Left kidney (tissue), 8 donors: ENCODE data around the gene SLC49A3. TPM values are rescaled to one million over a fixed set of nuclear protein-coding genes. Genes with fewer than 3 reads are reported as not detected.
"Not testable (repeated sequence)": the region's sequence is repeated elsewhere in the genome, so short reads cannot be mapped to it uniquely, and the experiment has no call there.

Source experiments
- DNase-seq: peaks from one replicate; pipeline ENCODE4 v3.0.0-alpha.2; 2013
- long read RNA-seq, 8 donors: transcript quantifications; one replicate each; lab custom pipeline, GENCODE V29; 2026
- polyA plus RNA-seq: library from polyadenylated mRNA; unstranded; fragments of 120-200 nt; gene quantifications from one replicate; pipeline ENCODE4 v1.2.1, GENCODE V29; 2013; ENCODE audit not compliant: insufficient read length

The SLC49A3 gene
- 3.7 TPM for polyA plus RNA-seq
- long read RNA-seq, donor 1: 0 reads
- long read RNA-seq, donor 2: 0 reads
- long read RNA-seq, donor 3: 0 reads
- long read RNA-seq, donor 4: 0 reads
- long read RNA-seq, donor 5: 0 reads
- long read RNA-seq, donor 6, partial matches to known transcripts: 0 of 1 reads
- long read RNA-seq, donor 6, other reads (novel, unspliced or antisense): 0 of 1 reads
- long read RNA-seq, donor 7, partial matches to known transcripts: 0 of 2 reads
- long read RNA-seq, donor 7, other reads (novel, unspliced or antisense): 0 of 2 reads
- long read RNA-seq, donor 8: 0 reads

GRCh38 chr4:688854-689681, at the start of gene SLC49A3:
TSS of gene SLC49A3 (minus strand) at chr4:689151. CDS start at chr4:689127, 24 bp downstream.
- no peak for DNase-seq

DNA sequence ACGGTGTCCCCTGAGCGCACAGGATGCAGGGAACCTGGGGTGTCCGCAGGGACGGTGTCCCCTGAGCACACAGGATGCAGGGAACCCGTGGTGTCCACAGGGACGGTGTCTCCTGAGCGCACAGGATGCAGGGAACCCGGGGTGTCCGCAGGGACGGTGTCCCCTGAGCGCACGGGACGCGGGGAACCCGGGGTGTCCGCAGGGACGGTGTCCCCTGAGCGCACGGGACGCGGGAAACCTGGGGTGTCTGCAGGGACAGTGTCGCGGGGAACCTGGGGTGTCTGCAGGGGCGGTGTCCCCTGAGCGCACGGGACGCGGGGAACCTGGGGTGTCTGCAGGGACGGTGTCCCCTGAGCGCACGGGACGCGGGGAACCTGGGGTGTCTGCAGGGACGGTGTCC, 47.6 kb upstream of the SLC49A3 start:
- not testable (repeated sequence) for DNase-seq

GRCh38 chr4:735583-735982, 46.6 kb upstream of the SLC49A3 start:
- DNase-seq: no peak

DNA sequence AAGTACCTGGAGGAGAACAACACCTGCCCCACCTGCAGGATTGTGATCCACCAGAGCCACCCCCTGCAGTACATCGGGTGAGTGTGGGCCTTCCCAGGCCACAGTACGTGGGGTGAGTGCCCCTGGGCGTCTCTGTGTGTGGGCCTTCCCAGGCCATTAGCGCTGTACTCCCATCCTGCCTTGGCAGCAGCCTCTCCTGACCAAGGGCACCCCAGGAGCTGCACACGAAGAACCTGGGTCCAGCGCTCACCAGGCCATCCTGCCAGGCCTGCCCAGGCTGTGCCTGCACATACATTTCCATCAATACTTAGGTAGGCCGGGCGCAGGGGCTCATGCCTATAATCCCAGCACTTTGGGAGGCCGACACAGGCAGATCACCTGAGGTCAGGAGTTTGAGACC, 46.0 kb upstream of the SLC49A3 start:
- DNase-seq: no peak

DNA sequence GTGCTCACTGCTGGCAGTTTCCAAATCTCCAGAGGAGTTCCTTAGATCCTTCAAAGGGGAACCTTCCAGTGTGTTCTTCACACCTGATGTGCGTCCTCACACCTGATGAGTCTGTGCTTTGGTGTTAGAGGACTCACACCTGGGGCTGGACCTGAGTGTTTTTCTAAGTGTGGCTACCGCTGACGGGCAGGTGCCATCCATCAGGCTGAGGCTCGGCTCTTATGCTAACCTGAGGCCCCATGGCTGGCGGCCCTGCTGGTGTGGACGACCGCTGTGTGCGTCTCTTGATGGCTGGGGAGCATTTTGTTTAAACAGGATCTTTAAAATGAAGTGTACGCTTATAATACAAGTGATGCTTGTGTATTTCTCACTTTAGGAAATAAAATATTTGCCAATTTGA, 45.1 kb upstream of the SLC49A3 start:
- no peak for DNase-seq

DNA sequence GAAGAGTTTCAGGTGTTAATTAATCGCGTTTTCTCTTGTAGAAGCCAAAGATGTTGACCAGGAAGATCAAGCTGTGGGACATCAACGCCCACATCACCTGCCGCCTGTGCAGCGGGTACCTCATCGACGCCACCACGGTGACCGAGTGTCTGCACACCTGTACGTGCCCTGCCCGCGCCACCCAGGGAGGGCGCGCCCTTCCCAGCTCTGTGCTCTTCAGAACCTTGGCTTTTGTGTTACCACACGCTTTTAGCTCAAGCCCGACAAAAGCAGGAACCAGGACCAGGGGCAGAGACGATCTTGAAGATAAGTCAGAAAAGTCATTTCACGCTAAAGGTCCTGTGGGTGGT, 44.7 kb upstream of the SLC49A3 start:
- DNase-seq: no peak

DNA sequence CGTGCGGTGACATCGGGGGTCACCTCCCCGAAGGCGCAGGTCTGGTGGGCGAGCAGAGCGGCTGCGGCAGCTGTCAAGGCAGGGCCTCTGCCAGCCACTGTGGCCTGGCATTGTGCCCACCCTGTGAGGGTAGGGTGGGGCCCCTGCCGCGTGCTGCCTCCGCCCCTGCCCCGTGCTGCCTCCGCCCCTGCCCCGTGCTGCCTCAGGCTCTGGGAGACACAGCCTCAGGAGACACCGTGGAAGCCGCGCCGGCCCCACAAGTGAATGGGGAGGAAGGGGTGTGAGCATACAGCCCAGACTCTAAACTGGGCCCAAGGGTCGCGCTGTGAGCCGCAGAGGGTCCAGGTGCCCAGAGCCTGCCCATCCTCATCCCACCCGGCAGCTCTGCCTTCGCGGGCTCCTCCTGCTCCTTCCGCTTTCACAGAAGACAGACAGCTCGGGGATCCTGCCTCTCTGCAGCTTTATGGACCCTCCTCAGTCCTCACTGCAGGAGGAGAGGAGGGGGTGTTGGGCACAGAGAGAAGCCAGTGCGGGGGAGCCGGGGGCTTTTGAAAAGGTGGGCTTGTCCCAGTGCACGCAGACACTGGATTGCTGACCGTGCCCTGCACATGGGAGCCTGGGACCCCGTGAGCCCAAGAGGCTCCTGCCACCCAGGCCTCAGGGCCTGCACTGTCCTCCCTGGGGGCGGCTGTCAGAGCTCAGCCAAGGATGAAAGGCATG, 44.1 kb upstream of the SLC49A3 start:
- DNase-seq: no peak

DNA sequence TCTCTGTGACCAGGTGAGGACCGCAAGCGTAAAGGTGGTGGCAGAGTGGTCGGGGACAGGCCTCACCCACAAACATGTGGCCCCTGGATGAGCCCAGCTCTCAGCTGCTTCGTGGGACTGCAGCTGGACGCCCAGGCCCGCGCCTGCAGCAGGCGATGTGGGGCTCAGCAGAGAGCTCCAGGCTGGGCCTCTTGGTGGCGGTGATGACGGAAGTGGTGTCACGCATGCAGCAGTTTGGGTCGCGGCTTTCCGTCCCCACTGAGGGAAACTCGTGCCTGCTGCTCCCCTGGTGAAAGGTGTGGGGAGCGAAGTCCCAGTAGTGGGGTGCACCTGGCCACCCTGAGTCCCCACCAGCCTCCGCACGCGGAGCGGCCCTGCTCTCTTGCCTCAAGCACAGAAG, 43.5 kb upstream of the SLC49A3 start:
- no peak for DNase-seq

GRCh38 chr4:731954-732353, 43.0 kb upstream of the SLC49A3 start:
- DNase-seq: not testable (repeated sequence)

DNA sequence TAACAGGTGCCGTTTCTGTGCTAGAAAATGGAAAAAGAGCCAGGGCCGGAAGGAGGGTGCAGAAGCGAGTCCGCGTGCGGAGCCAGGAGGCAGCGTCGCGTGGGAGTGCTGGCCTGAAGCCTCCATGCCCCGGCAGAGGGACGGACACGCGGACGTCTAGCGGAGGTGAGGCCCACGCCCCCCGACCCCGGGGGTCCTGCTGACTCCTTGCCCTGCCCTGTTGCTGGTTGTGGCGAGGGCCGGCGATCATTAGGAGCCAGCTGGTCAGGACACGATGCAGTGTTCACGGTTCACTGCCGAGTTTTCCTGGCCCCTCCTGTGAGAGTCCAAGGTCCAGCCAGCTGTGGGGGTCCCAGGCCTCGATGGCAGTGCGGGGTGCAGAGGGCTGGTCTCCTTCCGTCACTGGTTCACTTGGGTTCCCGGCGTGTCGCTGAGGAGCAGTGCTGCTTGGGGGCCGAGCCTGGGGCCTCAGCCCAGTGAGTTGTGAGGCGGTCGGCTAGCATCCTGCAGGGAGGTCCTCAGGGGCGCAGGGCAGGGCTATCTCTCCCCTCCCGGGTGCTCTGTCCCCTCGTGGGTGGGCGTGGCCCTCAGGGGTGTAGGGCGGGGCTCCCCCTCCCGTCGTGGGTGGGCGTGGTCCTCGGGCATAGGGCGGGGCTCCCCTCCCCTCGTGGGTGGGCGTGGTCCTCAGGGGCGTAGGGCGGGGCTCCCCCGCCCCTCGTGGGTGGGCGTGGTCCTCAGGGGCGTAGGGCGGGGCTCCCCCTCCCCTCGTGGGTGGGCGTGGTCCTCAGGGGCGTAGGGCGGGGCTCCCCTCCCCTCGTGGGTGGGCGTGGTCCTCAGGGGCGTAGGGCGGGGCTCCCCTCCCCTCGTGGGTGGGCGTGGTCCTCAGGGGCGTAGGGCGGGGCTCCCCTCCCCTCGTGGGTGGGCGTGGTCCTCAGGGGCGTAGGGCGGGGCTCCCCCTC, 42.3 kb upstream of the SLC49A3 start:
- not testable (repeated sequence) for DNase-seq

- DNase-seq: no peak
These were observed 41.6 kb upstream of the SLC49A3 start for GRCh38 chr4:730511-730910.

DNA sequence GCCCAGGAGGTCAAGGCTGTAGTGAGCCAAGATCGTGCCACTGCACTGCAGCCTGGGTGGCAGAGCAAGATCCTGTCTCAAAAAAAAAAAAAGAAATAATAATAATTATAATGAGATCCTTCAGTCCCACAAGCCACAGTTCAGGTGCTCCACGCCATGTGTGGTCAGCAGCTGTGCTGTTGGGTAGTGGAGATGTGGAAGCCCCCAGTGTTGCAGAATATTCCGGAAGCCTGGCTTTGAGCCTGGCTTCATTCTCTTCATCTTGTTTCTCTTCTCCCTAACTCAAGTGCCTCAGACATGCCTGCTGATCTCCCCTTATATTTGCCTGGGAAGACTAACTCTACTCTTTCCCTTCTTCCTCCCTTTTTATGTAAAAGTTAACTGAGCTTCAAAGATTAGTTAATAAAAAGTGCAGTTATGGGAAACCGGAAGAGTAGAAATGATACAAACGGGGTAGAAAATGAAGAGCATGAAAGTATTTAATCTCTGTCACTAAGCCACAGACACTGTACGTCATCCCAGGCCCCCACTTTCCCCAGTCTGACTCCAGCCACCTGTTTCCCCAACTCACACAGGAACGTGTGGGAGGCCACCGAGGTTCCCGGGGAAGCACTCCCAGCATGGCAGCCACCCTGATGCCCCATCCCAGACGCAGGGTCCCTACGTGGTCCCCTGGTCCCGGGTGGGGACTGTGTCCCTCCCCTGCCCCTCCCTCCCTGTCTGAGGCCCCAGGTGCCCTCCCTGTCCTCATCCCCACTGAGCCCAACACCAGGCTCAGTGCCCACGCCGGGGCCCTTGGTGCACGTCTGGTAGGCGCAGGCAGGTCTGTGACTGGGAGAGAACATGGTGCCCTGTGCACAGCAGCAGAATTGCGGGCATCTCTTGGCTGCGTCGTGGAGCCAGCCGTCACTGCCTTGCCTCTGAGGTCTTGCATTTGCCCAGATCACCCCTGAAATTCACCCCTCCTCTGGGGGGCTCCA, 40.7 kb upstream of the SLC49A3 start:
- DNase-seq: no peak

DNA sequence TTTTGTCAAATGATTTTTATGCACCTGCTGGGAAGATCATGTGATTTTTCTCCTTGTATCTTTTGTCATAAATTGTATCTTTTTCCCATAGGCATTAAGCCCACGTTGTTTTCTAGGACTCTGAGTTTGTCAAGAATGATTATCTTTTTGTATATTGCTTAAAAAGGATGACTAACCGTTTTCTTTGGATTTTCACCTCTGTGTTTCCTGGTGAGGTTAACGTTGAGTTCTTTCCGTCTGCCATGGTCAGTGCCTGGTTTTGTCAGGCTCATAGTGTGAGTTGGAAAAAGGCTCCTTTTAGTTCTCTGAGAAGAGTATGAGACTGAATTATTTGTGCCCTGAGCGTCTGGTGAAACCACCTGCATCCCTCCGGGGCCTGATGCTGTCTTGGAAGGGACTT, 38.6 kb upstream of the SLC49A3 start:
- no peak for DNase-seq

GRCh38 chr4:726838-727237, 37.9 kb upstream of the SLC49A3 start:
- DNase-seq: no peak

DNA sequence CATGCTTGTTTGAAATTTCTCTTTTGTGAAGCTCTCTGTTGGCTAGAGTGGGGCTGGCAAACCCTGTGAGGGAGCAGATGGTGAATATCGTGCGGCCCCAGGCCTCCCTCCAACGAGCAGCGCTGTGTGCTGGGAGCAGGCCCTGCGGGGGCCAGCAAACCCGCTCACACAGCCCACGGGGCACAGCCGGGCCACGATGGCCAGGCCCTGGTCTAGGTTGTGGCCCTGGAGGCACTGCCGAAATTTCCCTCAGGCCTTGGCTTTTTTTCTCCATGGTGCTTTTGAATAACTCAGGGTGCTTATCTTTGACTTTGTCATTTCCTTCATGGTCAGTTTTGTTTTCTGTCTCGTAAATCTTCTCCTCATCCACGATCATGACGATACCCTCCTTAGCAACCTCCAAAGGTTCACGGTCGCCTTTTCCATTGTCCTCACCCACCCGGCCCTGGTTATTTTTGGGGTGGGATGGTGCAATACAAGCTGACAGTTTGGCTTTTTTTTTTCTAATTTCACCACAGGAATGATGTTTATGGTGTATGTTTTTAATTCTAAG, 37.4 kb upstream of the SLC49A3 start:
- no peak for DNase-seq

DNA sequence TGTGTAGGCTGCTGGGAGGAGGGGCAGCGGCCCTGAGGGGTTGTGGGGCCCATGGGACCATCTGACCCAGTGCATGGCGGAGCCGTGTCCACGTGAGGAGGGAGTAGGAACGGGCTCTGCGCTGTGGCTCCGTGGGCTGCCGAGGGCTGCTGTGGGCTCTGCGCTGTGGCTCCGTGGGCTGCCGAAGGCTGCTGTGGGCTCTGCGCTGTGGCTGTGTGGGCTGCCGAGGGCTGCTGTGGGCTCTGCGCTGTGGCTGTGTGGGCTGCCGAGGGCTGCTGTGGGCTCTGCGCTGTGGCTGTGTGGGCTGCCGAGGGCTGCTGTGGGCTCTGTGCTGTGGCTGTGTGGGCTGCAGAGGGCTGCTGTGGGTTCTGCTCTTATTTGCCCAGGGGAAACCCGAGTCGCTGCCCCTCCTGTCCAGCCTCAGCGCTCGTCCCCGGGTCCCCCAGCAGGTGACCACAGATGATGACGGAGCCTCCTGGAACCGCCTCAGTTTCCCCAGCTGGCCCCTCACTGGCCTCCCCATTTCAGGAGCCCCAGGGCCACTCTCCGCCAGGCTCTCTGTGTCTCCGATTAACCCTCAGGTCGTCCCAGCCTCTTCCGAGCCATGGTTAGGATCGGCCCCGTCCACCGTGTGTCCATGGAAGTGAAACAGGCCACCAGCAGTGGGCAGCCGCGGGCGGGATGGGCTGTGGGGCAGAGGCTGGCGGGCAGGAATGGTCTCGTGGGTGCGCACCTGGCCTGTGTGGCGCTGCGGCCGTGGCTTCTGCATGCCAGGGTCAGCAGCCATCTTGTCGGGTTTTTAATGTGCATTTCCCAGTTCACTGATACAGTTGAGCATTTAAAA, 36.7 kb upstream of the SLC49A3 start:
- no peak for DNase-seq

GRCh38 chr4:723751-724530, 35.0 kb upstream of the SLC49A3 start:
- no peak for DNase-seq

- no peak for DNase-seq
These were observed 34.0 kb upstream of the SLC49A3 start for GRCh38 chr4:722851-723360.
